Lower leg skin (tissue), 4 donors: ENCODE results near the gene FYB2. TPM values are rescaled to one million over a fixed set of nuclear protein-coding genes. Genes with fewer than 3 reads are reported as not detected.

Experiments used
- DNase-seq, 2 donors: peaks; one replicate each; pipeline ENCODE4 v3.0.0-alpha.2; 2019; ENCODE audit warnings: low spot score in 2 of 2
- H3K4me3 ChIP-seq: fragments of 200-600 bp; sonication (generic); 2 replicates; pipeline ENCODE4 v1.5.1; 2017; ENCODE audit warnings: mild to moderate bottlenecking, low read depth; ENCODE audit not compliant: poor library complexity, severe bottlenecking
- CTCF ChIP-seq, 3 donors: fragments of 450-650 bp; IDR thresholded peaks; one replicate each; pipeline ENCODE4 v1.5.1; 2016; ENCODE audit warnings: antibody characterized with exemption in 3 of 3, mild to moderate bottlenecking in 3 of 3, moderate library complexity in 2 of 3
- POLR2A ChIP-seq, 2 donors: fragments of 450-650 bp; IDR thresholded peaks; one replicate each; pipeline ENCODE4 v1.6.1; 2016 to 2017; ENCODE audit warnings: antibody characterized with exemption in 2 of 2, mild to moderate bottlenecking in 1 of 2, moderate library complexity in 1 of 2
- WGBS, 2 donors: methylation state at CpG; one replicate each; pipeline ENCODE4 v1.1.5; 2018; 5-methylcytosine and 5-hydroxymethylcytosine counted together
- intact Hi-C: fragments of 100-400 bp; cut with DNase I; formaldehyde crosslinking; loops from one replicate; pipeline ENCODE4 v1.15.0; 2023; ENCODE audit warnings: low total_unique reads
- total RNA-seq, 4 donors: library from RNA; depleted of rRNA; stranded (reverse); fragments of >200 nt; gene quantifications; one replicate each; pipeline ENCODE4 v1.1.0, GENCODE V29; 2016

FYB2 gene
- total RNA-seq, 4 donors from 2014 or later, result 0.19 TPM; not detected in 3

- H3K4me3 ChIP-seq, result no peak overlapping the region
- intact Hi-C loops, result no loop called here
- TF ChIP-seq POLR2A (IDR thresholded peaks at IDR 0.05) (no peak), CTCF (IDR thresholded peaks at IDR 0.05) (no peak)
- WGBS, 2 donors, result 0 to 8% methylated on average over 1 of the region's 1 CpG
- DNase-seq, result no peak
Measured at GRCh38 chr1:56821462-56821797, 2.2 kb upstream of the FYB2 start.

DNA sequence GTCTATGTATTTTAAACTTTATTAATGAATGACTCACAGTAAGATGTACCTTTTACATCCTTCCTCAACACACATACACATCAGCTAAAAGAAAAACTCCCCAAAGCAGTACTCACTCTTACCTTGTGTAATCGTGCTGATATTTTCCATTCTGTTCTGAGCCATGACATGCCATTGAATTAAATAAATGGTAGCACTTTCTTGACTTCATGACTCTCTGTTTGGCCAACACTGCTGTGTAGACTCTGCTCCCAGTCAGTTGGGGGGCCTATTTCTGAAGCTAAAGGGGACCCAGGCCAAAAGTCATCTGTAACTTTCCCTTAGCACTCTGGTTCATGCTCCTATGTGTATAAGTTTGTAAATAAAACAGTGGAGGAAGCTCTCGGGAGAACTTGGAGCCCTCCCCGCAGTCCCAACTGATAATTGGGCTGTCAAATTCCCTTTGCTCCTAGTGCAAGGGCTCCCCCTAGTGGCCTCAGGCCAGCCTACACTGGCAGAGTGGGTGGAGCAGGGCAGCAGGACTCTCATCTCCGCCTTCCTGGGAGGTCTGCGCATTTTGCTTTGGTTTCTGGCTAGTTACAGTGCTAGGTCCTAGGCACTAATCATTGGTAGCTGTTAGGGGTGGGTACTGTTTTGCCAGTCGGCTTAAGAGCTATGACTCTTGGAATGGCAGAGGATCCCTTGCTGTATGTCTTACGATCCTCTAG, 1.7 kb upstream of the FYB2 start:
- no peak overlapping the region for H3K4me3 ChIP-seq
- 19 to 24% methylated on average over 7 of the region's 7 CpGs for WGBS, 2 donors
- peak; percentile 62 to 92 for DNase-seq
- TF ChIP-seq POLR2A (IDR thresholded peaks at IDR 0.05) (no peak), CTCF (IDR thresholded peaks at IDR 0.05) (peak in 1 of 3 donors; percentile 41)
- intact Hi-C loops, result no loop called here

DNA sequence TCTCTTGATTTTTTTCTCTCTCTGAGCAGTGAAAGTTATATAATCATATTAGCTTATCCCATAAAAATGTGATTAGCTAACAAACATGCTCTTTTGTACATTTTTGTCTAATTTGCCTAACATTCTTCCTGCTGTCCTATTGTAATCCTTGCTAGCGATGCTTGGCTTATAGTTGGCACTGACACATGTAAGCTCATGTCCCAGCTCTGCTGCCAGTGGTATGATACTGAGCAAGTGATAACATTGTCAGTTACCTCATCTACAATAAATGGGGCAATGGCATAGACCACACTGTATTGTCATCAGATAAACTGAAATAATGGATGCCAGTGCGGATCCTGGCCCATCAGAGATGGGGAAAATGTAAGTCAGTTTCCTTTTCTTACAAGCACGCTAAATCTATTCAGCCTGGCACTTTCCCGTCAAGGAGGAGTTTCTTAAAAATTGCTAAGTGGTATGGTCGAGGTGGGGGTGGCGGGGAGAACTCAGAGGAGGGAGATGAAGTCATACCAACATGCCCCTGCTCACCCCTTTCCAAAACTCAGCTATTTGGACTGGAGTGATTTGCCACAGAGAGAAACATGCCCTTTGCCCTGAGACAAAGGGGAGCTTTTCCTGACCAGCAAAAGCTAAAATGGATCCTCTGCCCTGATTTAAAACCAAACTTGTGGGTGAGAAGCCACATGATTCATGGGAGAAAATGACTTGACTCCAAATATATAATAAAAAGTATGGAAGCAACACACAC, 1.3 kb downstream of the FYB2 start:
- no peak overlapping the region for H3K4me3 ChIP-seq
- no peak for DNase-seq
- intact Hi-C loops, result no loop called here
- TF ChIP-seq CTCF (IDR thresholded peaks at IDR 0.05) (no peak), POLR2A (IDR thresholded peaks at IDR 0.05) (no peak)
- WGBS, 2 donors, result 78 to 79% methylated on average over 6 of the region's 6 CpGs

- H3K4me3 ChIP-seq, result no peak overlapping the region
- WGBS, 2 donors, result 72 to 76% methylated on average over 4 of the region's 4 CpGs
- TF ChIP-seq CTCF (IDR thresholded peaks at IDR 0.05) (no peak), POLR2A (IDR thresholded peaks at IDR 0.05) (no peak)
- no peak for DNase-seq
- intact Hi-C loops, result no loop called here
Measured at GRCh38 chr1:56816909-56817308, 2.3 kb downstream of the FYB2 start.

DNA sequence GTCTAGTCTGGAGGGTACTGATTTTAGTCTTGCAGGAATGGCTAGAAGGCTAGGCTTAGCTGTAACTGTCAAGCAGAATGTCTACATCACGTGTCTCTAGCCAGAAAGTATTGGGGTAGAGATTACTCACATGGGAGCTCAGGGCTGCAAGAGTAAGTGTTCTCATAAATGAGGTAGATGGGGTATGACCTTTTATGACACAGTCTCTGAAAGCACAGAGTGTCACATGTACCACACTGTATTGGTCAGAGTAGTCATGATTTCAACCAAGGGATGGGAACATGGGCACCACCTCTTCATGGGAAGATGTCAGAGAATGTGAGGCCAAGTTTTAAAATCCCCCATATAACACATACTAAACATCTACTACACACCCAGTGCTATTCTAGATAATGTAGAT, 2.9 kb downstream of the FYB2 start:
- TF ChIP-seq CTCF (IDR thresholded peaks at IDR 0.05) (no peak), POLR2A (IDR thresholded peaks at IDR 0.05) (no peak)
- WGBS, 2 donors, result 73 to 88% methylated on average over 1 of the region's 1 CpG
- no peak for DNase-seq
- H3K4me3 ChIP-seq, result no peak overlapping the region
- intact Hi-C loops, result no loop called here
